SIG-M5 (cell line): Measurements from ENCODE around the gene QPRT.
"Not testable (repeated sequence)": the region's sequence is repeated elsewhere in the genome, so short reads cannot be mapped to it uniquely, and the experiment has no call there.

Experiments
- DNase-seq: peaks from one replicate; lab custom pipeline; 2025; lab: John Stamatoyannopoulos, UW

The QPRT gene

DNA sequence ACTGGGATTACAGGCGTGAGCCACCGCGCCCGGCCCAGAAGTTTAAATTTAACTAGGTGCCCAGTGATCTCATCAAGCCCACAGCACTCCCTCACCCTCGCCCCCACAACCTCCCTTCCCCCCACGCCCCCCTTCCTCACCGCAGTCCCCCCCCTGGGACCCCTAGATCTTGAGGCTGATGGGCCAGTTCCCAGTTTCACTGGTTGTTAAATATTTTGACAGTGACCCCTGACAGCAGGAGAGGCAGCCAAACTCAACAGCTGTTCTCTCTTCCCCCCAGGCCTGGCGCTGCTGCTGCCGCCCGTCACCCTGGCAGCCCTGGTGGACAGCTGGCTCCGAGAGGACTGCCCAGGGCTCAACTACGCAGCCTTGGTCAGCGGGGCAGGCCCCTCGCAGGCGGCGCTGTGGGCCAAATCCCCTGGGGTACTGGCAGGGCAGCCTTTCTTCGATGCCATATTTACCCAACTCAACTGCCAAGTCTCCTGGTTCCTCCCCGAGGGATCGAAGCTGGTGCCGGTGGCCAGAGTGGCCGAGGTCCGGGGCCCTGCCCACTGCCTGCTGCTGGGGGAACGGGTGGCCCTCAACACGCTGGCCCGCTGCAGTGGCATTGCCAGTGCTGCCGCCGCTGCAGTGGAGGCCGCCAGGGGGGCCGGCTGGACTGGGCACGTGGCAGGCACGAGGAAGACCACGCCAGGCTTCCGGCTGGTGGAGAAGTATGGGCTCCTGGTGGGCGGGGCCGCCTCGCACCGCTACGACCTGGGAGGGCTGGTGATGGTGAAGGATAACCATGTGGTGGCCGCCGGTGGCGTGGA, 15.6 kb downstream of the QPRT start:
- no peak for DNase-seq

- not testable (repeated sequence) for DNase-seq
Observed at GRCh38 chr16:29695675-29696074, 16.7 kb downstream of the QPRT start.

GRCh38 chr16:29696881-29697331, 17.9 kb downstream of the QPRT start:
- no peak for DNase-seq

GRCh38 chr16:29697391-29697790, 18.4 kb downstream of the QPRT start:
- no peak for DNase-seq

DNA sequence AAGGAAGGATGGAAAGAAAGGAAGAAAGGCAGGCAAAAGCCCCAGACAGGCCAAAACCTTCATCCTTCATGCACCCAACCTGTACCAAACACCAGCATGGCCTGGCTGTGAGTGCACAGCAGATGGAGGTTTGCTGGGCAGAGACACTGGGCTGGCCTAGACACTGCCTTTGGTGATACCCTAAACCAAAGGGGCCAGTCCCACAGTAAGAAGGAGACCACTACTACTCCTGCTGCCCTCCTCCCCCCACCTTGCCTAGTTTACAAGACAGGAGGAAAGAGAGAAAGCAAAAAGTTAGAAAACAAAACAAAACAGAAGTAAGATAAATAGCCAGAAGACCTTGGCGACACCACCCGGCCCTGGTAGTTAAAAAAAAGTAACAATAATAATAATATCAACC, 19.1 kb downstream of the QPRT start:
- DNase-seq = no peak

DNA sequence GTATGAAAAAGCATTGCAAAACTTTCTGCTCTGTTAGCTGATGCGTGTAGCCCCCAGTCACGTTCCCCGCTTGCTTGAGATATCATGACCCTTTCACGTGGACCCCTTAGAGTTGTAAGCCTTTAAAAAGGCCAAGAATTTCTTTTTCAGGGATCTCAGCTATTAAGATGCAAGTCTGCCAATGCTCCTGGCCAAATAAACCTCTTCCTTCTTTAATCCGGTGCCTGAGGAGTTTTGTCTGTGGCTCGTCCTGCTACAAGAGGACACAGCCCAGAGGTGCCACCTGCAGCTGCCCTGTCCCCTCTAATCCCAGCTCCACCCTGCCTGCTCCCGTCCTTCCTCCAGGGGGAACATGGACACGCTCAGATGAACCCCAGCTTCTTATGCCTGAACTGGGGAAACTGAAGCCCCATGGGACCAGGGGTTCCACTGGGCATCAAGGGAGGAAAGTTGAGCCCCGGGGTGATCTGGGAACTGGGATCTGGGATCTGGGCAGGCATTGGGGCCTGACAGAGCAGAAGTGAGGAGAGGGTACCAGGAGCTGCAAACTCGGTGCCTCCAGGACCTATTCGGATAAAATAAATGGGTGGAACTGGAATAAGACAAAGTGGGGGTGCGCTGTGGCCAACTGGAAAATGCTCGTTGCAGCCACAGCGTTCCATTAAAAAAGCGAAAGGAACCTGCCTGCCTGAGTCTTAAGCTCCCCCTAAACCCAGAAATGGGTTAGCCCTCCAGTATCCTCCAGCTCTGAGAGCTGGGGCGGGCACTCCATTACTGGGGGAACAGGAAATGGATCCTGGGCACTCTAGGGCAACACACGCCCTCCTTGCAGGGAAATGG, 19.7 kb downstream of the QPRT start:
- DNase-seq = no peak

- no peak for DNase-seq
Observed at GRCh38 chr16:29699324-29700219, 20.6 kb downstream of the QPRT start.

- no peak for DNase-seq
Observed at GRCh38 chr16:29700253-29700987, 21.4 kb downstream of the QPRT start.

DNA sequence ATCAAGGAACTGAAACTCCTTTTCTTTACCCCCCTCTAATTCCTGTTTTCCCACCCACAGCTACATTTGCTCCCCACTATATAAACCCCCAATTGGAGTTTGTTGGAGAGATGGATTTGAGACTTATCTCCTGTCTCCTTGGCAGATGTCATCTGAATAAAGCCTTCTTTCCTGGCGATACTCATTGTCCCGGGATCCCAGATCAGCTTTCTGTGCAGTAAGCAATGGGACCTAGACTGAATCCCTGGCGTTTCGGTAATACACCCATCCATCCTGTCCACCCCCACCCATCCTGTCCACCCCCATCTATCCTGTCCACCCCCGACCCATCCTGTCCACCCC, 22.2 kb downstream of the QPRT start:
- DNase-seq = no peak

DNA sequence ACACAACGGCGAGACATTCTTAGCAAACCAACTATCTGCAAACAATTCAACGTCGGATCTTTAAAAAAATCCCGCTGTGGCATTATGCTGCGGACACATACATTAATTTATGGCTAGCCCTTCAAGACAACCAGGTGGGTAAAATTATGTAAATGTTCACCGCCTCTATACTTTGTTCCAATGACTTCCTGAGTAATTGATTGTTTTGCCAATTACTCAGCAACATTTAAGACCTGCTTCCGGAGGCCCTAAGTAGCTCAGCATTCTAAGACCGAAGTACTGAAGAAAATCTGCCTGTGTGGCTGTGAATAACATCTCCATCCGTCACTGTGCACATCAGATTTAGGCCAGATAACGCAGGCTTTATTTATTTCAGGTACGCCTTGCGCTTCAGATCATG, 23.3 kb downstream of the QPRT start:
- no peak for DNase-seq

GRCh38 chr16:29705030-29705429, 26.1 kb downstream of the QPRT start:
- no peak for DNase-seq

DNA sequence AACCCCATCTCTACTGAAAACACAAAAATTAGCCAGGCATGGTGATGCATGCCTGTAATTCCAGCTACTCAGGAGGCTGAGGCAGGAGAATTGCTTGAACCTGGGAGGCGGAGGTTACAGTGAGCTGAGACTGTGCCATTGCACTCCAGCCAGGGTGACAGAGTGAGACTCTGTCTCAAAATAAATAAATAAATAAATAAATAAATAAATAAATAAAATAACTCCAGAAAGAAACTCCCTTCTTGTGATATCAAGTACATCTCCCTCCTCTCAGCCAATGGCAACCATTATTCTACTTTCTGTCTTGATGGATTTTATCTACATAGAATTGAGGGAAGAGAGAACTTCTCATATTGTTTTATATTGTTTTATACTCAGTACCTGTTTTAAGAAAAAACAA, 28.2 kb downstream of the QPRT start:
- not testable (repeated sequence) for DNase-seq

DNA sequence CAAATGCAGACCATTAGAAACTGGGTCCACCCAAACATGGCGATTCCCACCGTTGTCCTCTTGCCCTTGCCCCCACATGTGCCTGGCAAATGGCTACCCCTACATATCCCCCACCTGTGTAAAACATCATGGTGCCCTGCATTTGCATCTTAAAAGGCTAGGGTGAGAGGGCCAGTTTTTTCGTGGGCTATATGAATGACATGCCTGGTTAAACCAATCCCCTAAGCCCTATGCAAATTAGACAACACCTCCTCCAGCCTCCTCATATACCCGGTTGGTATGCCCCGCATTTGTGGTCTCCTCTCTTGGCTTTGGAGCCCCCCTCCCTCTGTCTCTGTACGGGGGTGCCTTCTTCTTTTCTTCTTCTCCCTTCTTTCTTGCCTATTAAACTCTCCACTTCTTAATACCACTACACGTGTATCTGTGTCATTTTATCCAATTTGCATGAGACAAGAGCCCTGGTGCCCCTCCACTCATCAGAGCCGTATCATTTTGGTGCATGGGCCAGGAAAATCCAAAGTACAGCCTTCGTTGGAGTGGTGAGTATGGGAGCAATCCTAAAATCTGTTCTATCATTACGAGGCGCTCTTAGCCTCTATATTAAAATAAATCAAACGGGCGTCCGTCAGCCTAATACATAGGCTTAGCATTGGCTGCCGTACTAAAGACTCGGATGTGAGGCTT, 30.1 kb downstream of the QPRT start:
- DNase-seq = no peak

DNA sequence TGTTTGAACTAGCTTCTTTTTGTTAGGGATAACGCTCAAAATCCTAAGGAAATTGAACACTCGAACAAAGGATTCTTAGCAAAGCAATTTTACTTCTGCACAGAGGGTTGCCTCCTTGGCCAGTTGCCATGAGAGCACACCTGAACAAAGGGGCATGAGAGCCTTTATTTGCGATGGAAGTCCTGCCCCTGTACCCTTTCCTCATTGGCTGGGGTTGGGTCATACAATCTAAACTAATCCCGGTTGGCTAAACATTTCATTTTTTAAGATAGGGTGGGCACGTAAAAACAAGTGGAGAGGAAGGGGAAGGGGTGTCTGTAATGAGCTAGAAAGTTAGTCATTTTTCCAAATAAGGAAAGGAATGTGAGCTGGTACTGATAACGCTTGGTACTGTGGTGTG, 30.7 kb downstream of the QPRT start:
- not testable (repeated sequence) for DNase-seq

DNA sequence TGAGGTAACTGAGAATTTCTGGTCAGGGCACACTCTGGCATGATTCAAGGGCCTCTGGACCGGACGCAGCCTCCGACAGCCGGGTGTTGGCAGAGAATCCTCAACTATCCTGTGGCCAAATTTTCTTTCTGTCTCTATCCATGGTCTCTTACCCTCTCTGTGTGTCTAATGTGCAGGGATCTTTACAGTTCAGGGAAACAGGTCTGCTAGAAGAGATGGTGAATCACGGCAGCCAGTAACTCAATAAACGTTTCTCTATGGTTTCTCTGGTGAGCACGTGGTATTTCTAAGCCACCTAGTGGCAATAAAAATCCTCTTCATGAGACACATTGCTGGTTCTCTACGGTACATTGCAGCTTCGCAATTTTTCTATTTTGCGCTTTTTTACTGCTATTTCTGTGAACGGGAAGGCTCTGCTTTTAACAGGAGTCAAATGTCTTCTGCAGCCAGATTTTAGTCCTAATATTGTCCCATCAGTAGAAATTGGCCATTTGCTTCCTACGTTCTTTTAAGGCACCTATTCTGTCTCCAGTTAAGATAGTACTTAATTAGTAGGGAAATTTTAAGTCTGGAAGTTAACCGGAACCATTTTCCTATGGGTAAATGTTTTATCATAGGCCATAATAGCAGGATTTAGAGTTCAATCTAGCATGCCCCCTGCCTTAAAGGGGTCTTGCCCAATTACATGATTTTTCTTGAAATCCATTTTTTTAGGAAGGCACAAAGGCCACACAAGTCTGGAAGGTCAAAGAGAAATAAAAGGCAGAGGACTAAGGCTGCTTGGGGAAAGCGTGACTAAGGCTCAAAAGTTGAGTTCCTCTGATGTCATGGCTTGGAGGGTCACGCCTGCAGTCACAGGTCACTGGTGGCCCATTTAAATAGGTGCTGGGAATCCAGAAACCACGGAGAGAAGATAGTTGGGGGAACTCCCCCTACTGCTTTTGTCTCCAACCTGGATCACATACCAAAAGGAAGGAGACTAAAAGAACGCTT, 31.5 kb downstream of the QPRT start:
- DNase-seq = no peak

DNA sequence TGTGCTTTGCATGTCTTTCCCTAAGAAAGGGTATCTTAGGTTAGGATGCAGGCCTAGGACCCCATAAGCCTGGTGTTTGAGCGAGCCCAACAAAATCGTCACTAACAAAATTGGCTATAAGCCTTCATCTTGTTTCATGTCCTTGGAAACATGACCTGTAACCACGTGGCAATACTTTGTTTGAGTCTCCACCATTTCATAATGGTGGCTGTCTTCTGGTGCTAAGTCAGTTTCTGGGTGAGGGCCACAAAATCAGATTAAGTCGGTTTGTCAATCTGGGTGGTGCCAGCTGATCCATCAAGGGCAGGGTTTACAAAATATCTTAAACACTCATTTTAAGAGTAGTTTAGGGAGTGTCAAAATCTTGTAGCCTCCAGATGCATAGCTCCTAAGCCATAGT, 33.8 kb downstream of the QPRT start:
- no peak for DNase-seq

GRCh38 chr16:29714396-29714795, 35.4 kb downstream of the QPRT start:
- DNase-seq = no peak

GRCh38 chr16:29714972-29715371, 36.0 kb downstream of the QPRT start:
- DNase-seq = no peak

DNA sequence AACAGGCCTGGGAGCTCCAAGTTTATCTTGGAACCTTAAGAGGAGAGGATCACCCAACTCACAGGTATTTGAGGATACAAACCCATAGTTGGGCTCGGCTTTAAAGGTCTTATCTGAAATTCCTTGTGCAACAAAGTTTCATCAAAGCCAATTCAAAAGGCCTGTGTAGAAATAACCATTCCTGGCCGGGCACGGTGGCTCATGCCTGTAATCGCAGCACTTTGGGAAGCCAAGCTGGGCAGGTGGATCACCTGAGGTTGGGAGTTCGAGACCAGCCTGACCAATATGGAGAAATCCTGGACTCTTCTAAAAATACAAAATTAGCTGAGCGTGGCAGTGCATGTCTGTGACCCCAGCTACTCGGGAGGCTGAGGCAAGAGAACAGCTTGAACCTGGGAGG, 38.1 kb downstream of the QPRT start:
- no peak for DNase-seq

DNA sequence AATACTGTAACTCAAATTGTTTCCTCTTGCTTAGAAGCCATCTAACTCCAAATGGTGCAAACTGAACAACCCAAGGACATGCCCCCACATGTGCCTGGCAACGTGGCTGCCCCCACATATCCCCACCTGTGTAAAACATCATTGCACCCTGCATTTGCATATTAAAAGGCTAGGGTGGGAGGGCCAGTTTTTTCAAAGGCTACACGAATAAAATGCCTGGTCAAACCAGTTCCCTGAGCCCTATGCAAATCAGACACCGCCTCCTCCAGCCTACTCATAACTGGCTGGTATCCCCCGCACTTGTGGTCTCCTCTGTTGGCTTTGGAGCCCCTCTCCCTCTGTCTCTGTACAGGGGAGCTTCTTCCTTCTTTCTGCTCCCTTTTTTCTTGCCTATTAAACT, 40.1 kb downstream of the QPRT start:
- no peak for DNase-seq
